GM21723 (cell line): ENCODE data around the gene OPHN1.

Experiments
- ATAC-seq: cut with Tn5 transposase; IDR thresholded peaks from one replicate; pipeline ENCODE4 v1.9.1; 2021; ENCODE audit warnings: mild to moderate bottlenecking, moderate library complexity; ENCODE audit not compliant: unreplicated experiment

Gene OPHN1

DNA sequence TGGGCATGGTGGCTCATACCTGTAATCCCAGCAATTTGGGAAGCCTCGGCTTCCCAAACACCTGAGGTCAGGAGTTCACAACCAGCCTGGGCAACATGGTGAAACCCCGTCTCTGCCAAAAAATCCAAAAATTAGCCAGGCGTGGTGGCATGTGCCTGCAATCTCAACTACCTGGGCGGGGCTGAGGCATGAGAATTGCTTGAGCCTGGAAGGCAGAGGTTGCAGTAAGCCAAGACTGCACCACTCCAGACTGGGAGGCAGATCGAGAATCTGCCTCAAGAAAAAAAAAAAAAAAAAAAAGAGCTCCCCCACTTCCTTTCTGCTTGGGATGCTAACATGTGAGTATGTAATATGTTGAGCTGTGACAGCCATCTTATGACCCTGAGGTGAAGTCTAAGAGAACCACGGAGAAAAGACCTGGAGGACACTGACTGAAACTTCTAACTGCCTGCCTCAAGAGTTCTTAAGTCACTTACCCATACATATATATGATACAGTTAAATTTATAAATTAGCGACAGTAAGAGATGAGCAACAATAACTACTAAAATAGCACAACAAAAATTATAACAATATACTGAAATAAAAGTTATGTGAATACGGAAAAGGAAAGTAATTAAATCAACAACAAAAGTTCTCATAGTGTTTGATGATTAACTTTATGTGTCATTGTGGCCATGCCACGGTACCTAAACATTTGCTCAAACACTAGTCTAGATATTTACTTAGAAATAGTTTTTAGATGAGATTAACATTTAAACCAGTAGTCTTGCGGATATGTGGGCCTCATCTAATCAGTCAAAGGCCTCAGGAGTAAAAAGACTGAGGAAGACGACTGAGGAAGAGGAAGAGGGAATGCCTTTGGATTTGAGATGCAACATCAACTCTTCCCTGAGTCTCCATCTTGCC, 178.3 kb downstream of the OPHN1 start:
- ATAC-seq = no peak

GRCh38 chrX:68252664-68253063, 180.6 kb downstream of the OPHN1 start:
- ATAC-seq = no peak

DNA sequence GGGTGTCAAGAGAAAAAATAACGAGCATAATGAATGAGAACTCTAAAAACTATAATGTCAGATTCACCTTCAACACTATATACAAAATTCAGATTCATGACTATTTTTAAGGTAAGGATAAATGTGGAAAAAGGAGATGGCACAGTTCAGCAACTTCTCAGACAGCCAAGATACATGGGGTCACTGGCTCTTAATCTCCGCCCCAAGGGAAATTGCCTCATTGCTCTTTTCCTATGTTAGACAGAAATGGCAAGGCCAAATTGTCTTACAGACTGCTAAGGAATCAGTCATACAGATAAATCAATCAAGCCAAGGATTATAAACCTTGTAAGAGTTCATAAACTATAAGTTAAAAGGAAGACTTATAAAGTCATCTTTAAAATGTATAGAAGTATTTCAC, 183.4 kb downstream of the OPHN1 start:
- no peak for ATAC-seq

GRCh38 chrX:68249401-68249831, 183.9 kb downstream of the OPHN1 start:
- no peak for ATAC-seq

GRCh38 chrX:68238568-68238967, 194.7 kb downstream of the OPHN1 start:
- ATAC-seq = no peak

DNA sequence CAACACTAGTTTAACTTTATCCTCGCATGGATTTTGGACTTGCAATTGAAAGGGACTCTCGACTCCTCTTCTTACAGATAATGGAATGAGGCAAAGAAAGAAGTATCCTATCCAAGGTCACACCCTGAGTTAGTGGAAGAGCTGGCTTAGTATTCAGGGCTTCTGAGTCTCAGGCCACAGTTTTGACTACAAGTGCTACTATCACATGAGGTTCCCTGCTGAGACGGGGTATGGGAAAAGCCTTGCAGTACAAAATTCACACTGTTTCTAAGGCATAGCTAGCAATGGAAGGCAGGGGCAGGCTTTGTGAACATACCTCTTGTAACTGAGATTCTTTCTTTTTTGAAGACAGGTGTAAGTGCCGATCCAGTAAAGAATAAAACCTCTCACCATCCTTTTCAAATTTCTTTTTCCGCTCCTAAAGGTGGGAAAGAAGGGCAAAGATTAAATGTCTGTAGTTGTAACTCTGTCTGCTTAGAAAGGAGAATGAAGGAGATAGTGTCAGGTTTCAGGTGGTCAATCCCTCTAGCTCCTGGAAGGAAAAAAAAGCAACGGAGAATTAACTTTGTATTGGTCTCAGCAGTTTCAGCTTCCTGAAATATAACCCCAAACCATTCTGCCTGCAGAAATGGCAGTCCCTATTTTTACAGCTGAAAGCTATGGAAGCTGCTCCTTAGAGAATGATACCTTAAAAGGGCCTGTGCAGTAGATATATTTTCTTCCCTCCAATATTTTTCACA, 199.0 kb downstream of the OPHN1 start:
- ATAC-seq = no peak

GRCh38 chrX:68232206-68232605, 201.1 kb downstream of the OPHN1 start:
- no peak for ATAC-seq

GRCh38 chrX:68209008-68209407, 224.3 kb downstream of the OPHN1 start:
- ATAC-seq = no peak

- no peak for ATAC-seq
These were observed 228.7 kb downstream of the OPHN1 start for GRCh38 chrX:68204521-68205038.

DNA sequence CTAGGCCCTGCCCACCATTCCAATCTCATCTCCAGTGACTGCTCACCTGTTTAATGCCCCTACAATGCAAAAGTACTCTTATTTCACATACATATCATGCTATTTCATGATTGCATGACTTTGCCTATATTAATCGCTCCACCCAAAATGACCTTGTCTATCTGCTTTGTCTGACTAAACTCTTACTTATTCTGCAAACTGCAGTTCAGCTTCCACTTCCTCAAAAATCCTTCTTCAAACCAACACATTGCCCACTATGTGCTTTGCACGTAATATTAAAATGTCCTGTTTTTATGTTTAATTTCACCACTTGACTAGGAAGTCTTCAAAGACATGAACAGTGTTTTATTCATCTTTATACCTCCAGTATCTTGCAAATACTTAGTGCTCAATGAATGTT, 229.6 kb downstream of the OPHN1 start:
- ATAC-seq = no peak

- no peak for ATAC-seq
These were observed 230.1 kb downstream of the OPHN1 start for GRCh38 chrX:68203211-68203610.

GRCh38 chrX:68199062-68199848, 234.0 kb downstream of the OPHN1 start:
- no peak for ATAC-seq

DNA sequence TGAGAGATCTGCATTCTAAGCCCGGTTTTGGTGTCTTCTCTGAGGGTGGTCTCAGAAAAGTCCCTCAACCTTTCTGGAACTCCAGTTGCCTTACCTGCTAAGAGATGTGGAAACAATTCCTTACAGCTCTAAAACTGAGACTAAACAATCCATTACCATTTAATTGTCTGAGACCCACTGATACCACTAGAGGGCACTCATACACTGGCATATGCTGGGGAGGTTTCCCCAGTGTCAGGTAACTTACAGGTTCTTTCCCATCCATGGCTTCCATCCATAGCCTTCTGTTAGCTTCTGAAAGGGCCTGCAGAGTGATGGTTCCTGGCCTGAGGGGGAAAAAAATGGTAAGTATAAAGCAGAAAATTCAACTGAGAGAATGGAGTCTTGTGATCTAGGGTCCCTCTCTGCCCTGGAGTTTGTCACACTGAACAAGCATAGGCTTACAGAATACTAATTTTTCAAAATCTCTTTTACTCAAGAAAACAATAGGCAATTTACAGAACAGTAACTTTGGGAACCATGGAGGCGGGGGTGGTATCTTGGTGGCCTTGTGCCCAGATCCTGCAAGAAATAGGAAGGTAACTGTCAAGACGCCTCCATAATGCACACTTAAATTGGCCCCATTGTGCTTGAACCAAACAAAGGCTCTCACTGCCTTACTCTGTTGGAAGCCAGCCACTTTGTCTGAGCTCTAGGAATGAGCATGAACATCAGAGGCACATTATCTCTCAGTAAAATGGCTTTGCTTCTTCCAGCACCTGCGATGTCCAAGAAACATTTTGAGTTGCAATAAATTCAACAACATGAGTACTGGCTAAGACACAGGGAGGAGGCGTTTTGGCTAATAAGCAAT, 236.1 kb downstream of the OPHN1 start:
- ATAC-seq = peak; percentile 62

DNA sequence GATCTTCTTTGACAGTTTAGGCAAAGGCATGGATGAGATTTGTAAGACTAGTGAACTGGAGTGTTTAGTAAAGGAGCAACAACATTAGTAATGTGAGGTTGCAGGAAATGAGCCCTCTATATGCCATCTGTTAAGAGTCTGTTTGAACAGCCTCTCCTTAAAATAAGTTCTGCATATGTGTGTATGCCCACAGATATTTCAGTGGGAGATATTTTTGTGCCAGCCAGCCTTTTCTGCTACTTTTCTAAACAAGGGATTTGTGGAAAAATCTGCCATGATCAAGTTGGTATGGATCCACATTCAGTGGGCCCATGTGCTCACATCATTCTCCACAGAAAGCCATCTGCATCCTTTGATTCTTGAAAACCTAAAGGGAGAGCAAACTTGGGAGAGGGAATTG, 237.7 kb downstream of the OPHN1 start:
- ATAC-seq = no peak

GRCh38 chrX:68193786-68194185, 239.5 kb downstream of the OPHN1 start:
- ATAC-seq = no peak

GRCh38 chrX:68193234-68193633, 240.1 kb downstream of the OPHN1 start:
- ATAC-seq = no peak

- ATAC-seq = no peak
These were observed 242.5 kb downstream of the OPHN1 start for GRCh38 chrX:68190799-68191198.

DNA sequence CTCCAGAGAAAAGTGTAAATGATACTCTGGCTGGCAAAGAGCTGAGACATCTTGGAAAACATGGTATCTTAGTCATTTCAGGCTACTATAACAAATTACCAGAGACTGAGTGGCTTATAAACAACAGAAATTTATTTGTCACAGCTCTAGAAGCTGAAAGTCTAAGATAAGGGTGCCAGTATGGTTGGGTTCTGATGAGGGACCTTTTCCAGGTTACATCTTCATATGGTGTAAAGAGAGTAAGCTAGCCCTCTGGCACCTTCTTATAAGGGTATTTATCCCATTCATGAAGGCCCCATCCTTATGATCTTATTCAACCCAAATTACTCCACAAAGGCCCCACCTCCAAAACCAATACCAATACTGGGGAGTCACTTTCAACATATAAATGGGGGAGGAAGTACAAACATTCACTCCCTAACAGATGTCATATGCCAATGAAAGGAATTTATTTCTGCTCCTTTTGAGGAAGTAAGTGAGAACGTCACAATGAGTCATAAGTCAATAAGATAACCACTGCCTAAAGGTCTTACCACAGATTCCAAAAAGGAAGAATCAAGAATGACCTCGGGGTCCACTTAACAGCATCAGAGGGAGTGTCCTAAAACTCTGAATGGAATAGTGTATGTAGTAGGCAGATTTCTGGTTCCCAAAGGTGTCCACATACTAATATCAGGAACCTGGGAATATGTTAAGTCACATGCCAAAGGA, 246.6 kb downstream of the OPHN1 start:
- no peak for ATAC-seq

- no peak for ATAC-seq
These were observed 248.1 kb downstream of the OPHN1 start for GRCh38 chrX:68185161-68185560.
